ENCODE measurements around the gene TXNDC11.

Gene TXNDC11

GRCh38 chr16:11719762-11720161 lies 22.9 kb downstream of the TXNDC11 start:
- DNase-seq: no peak

- no peak for DNase-seq
Measured at GRCh38 chr16:11719171-11719570, 23.5 kb downstream of the TXNDC11 start.

GRCh38 chr16:11717811-11718210 lies 24.8 kb downstream of the TXNDC11 start:
- DNase-seq: no peak

- DNase-seq: no peak
Measured at GRCh38 chr16:11716336-11716735, 26.3 kb downstream of the TXNDC11 start.

- DNase-seq: no peak
Measured at GRCh38 chr16:11715246-11715947, 27.3 kb downstream of the TXNDC11 start.

GRCh38 chr16:11712122-11712521 lies 30.5 kb downstream of the TXNDC11 start:
- no peak for DNase-seq

GRCh38 chr16:11711662-11712061 lies 31.0 kb downstream of the TXNDC11 start:
- DNase-seq: no peak

GRCh38 chr16:11708421-11708820 lies 34.2 kb downstream of the TXNDC11 start:
- DNase-seq: no peak

GRCh38 chr16:11707679-11708197 lies 34.9 kb downstream of the TXNDC11 start:
- DNase-seq: no peak

GRCh38 chr16:11706180-11706742 lies 36.4 kb downstream of the TXNDC11 start:
- DNase-seq: no peak

- no peak for DNase-seq
Measured at GRCh38 chr16:11705311-11706025, 37.2 kb downstream of the TXNDC11 start.

GRCh38 chr16:11700264-11701029 lies 42.2 kb downstream of the TXNDC11 start:
- no peak for DNase-seq

GRCh38 chr16:11699234-11699894 lies 43.3 kb downstream of the TXNDC11 start:
- no peak for DNase-seq

GRCh38 chr16:11698271-11698689 lies 44.4 kb downstream of the TXNDC11 start:
- no peak for DNase-seq

- DNase-seq: no peak
Measured at GRCh38 chr16:11697319-11697718, 45.3 kb downstream of the TXNDC11 start.

GRCh38 chr16:11696266-11697012 lies 46.2 kb downstream of the TXNDC11 start:
- DNase-seq: no peak

GRCh38 chr16:11692651-11693050 lies 50.0 kb downstream of the TXNDC11 start:
- DNase-seq: no peak

- no peak for DNase-seq
Measured at GRCh38 chr16:11692171-11692570, 50.5 kb downstream of the TXNDC11 start.

- DNase-seq: no peak
Measured at GRCh38 chr16:11691771-11692170, 50.9 kb downstream of the TXNDC11 start.

- DNase-seq: no peak
Measured at GRCh38 chr16:11691235-11691634, 51.4 kb downstream of the TXNDC11 start.

- DNase-seq: peak; percentile 38
Measured at GRCh38 chr16:11689031-11689840, 53.4 kb downstream of the TXNDC11 start.
